Left renal pelvis (tissue), 4 donors: Measurements from ENCODE around the gene SKI. TPM values are rescaled to one million over a fixed set of nuclear protein-coding genes. Genes with fewer than 3 reads are reported as not detected.

Source experiments
- DNase-seq, 4 donors: peaks; one replicate each; pipeline ENCODE4 v3.0.0-alpha.2; 2013; ENCODE audit warnings: low read depth in 4 of 4, low spot score in 3 of 4
- polyA plus RNA-seq, 4 donors: library from polyadenylated mRNA; unstranded; fragments of 120-200 nt; gene quantifications; one replicate each; pipeline ENCODE4 v1.2.1, GENCODE V29; 2013; ENCODE audit not compliant: insufficient read length in 4 of 4

The SKI gene
- polyA plus RNA-seq, 4 donors: 51.6 to 83.7 (median 57.2) TPM

DNA sequence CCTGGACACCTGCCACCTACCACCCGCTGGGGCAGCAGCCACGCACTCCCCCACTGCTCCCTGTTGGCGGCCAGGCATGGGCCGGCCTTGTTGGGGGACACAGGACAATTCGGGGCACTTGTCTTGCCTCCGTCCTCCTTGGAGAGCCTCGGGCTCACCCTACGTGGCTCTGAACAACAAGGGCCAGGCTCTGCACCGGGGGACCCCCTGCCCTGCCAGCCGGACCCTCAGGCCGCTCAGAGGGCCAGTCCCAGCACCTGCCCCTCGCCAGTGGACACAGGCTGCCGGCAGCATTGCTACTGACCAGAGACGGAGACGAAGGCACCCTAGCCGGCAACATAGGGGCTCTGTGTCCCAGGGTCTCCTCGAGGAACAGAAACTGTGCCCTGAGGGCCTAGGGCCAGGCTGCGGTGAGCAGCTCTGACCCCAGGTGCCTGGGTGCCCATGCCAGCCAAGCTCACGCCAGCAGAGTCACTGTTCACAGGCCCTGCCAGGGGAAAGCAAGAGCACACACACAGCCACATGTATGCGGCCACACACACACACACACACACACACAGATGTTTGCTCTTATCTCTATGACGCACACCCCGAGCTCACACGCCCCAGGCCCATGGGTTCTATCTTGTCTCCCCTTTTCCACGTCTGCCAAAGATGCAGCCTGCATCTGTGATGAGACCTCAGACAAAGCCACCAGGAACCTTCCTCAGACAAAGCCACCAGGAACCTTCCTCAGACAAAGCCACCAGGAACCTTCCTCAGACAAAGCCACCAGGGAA, 117.4 kb downstream of the SKI start:
- no peak for DNase-seq

DNA sequence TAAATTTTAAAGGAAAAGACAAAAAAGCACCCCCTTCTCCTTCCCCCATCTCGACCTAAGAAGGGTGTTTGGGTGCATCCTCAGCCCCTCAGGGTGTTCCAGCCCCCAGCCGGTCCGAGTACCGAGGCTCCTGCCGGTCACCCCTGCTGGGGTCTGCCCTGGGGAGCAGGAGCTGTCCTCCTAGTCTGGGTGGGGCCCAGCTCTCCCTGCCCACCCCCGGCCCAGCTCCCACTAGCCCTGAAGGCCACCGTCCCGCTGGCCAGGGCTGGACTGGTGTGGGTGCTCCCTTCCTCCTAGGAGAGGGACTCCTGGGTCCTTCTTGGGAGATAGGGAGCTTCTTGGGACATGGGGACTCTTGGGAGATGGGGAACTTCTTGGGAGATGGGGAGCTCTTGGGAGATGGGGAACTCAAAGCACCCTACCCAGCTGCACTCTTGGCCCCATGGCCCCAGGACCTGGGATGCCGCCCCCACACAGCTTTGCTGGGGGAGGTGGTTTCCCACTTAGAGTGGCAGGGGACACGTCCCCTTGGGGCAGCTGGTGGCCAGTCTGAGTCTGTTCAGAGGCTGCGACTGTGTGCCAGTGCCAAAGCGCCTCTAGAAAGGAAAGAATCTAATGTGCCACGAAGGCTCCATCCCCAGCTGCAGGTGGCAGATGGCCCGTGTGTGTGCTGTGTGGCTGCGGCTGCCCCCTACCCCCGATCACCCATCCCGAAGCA, 118.7 kb downstream of the SKI start:
- no peak for DNase-seq

DNA sequence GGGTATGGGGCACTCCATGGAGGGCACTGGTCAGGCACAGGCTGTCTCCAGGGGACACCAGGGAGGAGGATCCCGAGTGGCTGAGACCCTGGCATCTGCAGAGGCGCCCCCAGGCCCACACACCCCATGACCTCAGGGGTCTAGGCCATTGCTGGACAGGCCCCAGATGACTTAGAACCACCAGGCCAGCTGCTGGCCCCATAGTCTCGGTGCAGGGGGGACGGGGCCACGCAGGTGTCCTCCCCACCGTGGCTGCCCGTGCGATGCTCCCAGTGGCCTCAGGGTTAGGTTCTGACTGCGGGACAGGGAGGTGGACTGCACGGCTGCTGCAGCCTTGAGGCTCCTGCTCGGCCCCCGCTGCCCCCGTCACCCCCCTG, 119.3 kb downstream of the SKI start:
- DNase-seq: no peak

DNA sequence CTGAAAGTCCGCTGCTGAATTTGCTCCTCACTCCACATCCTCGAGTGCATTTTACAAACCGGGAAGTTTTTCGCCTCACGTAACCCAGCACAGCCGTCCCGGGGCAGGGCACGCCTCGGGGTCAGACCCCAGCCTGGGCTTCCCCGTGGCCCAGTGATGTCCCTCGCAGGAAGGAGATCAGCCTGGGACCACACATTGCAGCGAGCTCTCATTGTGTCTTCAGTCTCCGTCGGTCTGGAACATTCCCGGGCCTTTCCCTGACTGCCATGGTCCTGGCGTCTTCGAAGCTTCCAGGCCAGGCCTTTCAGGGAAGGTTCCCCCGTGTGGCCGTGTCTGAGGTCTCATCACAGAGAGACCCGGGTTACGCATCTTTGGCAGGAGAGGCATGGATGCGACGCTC, 119.8 kb downstream of the SKI start:
- no peak for DNase-seq

DNA sequence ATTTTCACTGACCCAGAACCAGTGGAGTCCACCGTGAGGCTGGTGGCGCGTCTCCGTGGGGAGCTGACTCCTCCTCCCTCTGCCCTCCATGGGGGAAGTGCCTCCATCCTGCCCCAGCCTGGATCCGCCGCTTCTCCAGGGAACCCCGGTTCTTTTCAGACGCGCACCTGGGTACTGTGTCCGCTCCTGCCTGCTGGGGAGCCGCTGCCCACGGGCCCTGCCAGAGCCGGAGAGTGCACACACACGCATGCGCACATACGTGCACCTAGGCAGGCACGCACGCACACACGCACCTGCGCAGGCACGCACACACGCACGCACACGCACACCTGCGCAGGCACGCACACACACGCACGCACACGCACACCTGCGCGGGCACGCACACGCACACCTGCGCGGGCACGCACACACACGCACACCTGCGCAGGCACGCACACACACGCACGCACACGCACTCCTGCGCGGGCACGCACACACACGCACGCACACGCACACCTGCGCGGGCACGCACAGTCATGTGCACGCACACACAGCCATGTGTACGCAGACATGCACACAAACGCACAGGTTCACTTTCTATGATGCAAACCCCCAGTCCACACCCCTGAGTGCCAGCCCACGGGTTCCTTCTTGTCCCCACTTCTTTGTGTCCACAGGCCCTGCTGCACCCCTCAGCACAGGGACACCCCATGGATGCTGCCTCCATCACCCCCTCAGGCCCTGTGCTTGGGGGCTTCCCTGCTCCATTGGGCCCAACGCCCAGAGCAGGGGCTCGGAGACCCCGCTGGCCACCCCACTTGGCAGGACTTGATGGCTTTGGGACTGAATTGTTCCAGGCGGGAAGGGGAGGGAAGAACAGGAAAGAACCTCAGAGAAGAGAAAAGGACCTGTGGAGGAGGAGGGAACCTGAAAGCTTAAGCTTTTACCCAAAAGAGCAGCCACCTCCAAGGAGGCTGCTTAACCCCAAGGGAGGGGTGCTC, 120.5 kb downstream of the SKI start:
- no peak for DNase-seq

DNA sequence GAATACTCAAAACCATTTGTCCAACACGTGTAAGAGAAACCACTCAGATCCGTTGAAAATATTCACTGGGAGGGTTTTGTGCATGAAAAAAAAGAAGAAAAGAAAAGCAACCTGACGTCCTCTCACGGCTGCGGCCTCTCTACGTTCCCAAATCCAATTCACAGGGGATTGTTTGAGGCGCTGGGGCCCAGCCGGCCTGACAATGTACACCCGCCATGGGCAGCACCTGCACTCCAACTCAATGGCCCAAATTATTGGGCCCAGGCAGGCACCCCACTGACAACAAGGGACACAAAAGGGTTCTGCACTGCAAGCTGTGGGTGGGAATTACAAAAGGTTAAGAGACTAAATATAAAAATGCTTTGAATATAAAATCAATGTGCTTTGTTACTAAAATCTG, 121.7 kb downstream of the SKI start:
- DNase-seq: no peak

DNA sequence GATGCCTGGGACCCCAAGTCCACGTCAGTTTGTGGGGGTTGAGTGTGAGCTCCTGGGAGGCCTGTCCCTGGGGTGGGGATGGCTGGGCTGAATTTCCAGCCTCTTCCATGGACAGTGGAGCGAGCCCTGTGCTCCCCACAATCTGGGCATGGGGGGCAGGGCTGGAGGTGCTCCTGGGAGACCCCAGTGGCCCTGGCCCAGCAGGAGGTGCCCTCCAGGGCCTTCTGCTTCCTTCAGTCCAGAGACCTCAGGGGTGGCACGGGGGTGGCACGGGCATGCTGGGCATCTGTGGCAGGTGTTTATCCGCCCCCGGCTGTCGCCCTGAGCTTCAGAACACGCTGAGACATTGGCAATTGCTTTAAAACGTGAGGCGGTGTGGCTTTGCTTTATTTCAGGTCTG, 122.4 kb downstream of the SKI start:
- no peak for DNase-seq

DNA sequence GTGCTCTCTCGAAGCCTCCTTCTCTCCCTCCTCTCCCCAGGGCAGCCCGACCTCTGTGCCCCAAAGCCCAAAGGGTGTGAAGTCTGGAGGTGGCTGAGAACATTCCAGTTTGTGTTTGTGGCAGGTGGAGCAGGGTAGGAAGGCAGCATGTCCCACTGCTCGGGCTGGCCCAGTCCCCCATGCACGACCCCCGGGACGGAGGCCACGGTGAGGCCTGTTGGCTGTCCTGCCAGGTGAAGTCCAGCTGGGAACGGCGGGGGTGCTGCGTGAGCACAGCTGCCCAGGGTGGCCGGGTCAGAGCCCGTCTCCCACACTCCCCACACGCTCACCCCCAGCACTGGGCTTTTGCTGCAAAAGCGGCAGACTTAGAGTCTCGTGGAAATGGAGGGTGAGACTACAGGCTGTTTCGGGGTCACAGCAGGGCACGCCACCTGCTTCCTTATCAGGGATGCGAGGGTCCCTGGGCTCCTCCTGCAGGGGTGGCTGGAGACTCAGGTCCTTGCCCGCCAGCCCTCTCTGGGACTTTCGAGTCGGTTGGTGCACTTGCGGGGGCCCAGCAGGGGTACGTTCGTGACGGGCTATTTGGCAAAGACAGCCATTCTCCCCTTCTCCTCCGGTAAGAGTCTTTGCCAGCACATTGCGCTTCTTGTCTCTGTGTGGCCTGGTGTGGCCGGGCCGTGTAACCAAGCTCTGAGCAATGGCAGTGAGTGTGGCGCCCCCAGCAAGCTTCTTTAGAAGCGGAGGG, 123.0 kb downstream of the SKI start:
- DNase-seq: no peak

DNA sequence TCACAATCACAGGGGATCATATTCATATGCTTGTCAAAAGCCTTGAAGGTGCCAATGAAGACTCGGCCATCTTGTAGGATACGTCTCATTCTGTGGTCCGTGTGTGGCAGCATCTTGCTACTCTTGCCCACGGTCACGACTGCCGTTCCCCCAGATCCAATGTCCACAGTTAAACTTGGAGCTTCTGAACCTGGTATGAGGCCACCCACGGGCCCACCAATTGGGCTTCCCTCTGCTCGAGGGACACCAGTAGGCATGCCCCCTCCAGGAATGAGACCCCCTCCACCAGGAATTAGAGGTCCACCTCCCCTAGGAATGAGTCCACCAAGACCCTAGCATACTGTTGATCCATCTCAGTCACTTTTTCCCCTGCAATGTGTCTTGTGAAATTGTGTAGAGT, 123.6 kb downstream of the SKI start:
- DNase-seq: no peak

DNA sequence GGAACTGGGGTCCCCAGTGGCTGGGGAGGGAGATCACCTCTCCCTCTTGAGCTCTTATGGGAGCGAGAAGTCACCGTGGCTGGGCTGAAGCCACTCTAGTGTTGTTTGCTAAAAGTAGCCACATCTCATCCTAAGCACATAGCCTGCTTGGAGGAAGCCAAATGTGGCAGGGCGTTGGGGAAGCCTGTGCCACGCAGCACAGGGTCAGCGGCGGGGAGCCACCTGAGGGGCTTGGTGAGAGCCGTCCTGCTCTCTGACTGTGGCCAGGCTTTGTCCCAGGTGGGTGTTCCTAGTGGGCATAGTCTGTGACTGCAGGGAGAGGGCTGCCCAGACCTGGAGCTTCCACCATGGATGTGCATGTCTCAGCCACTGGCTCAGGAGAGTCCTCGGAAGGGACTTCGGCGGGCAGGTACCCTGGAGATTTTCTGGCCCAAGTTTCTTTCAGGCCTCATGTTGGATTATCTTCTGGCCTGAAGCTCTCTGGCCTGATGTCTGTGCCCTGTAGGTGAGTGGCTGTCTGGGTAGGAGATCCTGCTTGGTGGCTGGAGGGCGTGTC, 124.3 kb downstream of the SKI start:
- DNase-seq: no peak

DNA sequence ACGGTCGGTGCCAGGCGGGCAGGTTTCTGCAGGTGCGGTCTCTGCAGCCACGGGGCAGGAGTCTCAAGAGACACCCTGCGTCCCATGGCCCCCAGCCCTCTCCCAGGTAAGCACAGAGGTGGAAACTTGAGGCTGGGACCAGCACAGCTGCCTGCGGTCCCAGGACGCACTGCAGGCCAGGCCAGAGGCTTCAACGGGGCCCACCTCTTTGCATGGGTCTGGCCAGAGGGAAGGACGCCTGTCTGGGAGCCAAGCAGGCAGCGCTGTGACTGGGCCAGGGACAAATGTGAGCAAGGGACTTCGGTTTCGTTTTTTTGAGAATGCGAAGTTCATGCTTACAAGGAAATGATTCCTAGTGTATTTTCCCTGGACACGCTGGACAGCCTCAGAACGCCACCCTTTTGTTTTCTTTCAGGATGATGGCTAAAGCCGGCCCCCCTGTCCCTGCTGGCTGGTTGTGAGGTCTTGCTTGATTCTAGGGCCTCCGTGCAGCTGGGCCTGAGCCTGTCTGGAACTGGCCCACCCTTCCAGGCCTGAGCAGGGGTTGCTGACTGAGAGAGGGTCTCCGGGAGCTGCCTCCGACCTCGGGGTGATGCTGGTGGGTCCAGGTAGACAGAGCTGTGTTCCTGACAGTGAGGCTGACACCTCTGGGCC, 124.9 kb downstream of the SKI start:
- DNase-seq: no peak

DNA sequence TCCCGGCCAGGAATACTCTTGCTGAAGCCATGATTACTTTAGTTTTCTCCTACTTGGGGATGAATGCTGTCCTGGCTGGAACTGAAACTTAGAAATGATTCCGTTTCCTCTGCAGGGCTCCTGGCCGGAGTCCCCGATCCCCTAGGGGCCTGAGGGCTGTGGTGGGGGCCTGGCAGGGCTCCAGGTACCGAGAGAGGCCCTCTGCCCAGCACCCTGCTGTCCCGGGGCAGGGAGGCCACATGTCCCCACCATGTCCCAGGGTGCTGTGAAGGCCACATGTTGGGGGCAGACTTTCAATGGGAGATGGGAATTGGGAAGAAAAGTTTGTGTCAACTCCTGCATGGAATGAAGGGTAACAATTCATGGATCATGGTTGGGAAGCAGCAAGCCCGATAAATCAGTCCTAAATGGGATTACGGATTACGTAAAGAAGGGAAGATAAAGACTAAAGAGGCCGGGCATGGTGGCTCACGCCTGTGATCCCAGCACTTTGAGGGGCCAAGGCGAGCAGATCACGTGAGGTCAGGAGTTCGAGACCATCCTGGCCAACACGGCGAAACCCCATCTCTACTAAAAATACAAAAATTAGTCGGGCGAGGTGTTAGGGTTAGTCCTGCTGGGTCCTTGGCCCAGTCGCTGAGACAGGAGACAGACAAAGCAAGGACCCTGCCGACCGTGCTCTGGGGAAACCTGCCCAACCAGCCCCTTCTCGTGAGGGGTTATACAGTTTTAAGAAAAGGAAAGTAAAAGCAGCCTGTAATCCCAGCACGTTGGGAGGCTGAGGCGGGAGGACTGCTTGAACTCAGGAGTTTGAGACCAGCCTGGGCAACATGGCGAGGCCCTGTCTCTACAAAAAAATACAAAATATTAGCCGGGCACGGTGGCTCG, 125.7 kb downstream of the SKI start:
- DNase-seq: no peak

DNA sequence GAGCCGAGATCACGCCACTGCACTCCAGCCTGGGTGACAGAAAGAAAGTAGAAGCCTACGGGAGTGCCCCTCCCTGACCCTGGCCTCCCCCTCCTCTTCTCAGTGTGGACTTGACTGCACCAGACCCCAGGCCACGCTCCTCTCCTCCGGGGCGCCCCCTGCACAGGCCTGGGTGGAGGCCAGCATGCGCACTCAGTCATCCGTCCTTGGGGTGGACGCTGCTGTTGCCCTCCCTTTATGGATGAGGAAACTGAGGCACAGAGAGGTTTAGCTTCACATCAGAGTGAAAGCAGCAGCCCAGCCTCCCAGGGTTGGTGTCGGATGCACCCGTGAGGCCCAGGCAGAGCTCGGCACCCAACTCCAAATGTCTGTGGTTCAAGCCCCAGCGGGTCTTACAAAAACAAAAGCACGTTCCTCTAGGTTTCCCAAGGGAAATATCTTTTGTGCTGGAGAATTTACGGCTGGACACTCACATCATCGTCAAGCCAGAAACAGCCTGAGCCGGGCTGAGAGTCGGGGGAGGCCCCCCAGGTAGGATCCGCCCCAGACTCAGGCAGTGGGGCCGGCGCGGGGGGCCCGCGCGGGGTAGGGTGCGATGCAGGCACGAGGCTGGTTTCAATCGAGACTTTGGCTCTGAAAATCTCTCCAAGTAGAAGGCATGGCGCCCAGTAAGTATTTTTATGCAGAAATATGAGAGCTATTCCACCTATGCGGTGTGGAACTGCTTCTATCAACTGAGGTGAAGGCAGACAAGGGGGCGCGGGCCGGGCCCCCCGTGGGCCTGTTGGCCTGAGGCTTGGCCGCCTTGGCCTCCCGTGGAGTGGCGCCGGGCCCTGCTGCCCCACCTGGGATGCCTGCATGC, 126.6 kb downstream of the SKI start:
- no peak for DNase-seq

DNA sequence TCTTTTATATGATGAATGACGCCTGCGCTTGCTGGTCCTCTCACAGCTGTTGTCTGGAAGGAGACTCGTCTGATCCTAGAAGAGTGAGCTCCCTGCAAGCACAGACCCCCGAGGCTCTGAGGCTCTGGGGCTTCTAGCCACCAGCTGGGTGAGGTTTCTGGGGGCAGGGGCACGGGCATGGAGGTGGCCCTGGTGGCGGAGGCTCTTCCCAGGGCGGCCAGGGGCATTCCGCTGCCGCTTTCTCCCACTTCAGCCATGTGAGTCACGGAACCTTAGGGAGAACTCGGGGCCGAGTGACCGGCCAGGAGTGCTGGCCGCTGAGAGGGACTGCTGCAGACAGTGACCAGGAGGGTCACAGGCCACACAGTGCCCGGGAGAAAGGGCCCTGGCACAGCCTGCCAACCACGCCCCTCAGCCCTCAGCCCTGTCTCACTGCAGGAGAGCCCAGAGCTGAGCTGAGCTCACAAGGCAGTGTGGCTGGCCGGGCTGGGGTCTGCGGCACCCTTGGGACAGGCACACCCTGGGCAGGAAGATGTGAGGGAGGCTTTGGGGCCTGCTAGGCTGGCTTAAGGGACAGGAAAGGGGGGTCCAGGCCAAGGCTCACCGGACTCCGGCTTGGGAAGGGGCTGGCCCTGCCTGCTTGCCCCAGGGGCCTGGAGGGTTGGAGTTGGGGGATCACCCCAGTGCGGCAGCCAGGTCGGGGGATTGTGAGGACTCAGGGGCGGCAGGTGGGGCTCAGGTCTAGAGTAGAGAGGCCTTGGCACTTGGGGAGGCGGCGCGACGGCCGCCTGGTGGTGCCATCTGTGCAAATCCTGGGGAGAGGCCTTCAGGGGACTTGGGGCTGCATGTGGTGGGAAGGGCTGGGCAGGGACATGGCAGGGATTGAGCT, 127.5 kb downstream of the SKI start:
- no peak for DNase-seq

DNA sequence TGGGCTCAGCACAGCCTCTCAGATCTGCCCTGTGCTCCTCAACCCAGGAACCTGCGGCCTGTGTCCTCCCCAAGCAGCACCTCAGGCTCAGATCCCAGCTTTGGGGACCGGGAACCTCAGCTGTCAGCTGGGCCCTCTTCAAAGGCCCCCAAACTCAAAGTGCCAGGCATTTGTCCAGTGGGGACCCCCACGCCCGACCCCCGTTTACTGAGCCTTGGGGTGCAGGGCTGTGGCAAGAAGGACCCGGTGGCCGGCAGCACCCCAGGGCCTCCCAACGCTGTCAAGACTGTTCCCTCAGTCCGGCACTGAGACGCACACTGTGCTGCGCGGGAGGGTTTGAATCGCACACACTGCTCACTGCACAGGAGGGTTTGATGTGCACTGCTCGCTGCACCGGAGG, 128.3 kb downstream of the SKI start:
- DNase-seq: no peak

DNA sequence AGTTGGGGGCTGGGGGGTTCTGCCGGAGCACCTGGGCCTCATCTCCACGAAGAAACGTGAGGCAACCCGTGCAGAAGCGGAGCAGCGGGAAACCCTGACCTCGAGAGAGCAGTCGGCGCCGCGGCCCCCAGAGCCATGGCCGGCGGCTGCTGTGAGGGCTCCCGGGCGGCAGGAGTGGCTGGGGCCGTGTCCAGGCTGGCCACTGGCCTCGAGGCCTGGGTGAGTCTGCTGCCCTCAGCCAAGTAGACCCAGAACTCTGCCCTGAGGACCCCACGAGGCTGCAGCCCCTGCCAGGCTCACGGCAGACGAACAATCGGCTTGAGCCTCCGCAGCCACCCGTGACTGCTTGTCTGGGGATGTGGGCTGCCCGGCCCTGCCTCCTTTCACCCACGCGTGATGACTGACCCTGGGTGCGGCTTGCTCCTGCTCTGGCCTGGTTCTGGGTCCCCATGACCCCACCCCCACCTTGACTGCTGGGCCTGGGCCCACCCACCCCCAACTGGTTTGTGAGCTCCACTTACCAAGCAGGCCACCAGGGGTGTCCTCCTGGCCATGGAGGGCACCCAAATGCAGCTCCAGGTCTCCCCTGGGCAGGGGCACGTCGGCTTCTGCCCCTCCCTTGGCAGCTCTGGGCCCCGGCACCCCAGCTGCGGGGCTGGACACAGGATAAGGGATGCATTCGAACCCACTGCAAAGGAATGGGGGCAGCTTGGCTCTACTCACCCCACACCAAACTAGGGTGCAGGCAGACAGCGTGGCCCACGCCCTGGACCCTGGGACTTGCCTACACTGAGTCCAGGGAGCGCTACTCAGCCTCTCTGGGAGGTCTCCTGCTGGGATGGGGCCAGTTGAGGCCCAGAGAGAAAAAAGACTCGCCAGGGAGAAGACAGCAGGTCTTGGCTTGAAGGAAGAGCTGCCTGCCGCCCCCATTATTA, 129.1 kb downstream of the SKI start:
- DNase-seq: no peak
